ENCODE data around the gene NACC2. TPM values are rescaled to one million over a fixed set of nuclear protein-coding genes. Genes with fewer than 3 reads are reported as not detected.

NACC2 gene
- total and polyA plus RNA-seq, 2 of the 8 experiments (the other 6 are each of a cell fraction or from before 2014, with no cell fraction given) = 8.3 to 14.0 TPM

DNA sequence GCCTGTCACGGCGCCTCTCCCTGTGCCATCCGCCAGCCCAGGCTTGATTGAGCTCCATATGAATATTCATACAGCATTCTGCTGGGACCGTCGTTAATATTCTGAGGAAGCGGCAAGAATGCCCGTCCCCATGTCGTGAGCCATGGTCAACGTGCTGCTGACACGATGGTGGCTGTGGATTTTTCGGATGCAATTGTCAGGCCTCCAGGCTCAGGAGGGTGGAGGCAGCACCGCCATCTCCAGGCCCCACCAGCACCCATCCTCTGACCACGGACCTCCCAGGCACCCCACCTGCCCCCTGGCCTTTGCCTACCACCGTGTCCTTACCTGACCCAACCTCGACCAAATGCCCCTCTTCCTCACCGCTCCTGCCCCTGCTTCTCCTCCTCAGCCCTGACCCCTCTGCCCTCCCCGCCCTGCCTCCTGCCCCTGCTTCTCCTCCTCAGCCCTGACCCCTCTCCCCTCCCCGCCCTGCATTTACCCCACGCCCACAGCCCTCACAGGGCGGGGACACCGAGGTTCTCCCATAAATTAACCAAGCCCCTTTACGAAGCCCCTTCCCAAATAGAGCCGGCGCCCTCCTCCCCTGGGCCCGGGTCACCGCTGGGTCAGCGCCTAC lies 13.7 kb upstream of the NACC2 start:
- peak overlapping the region in 1 of 4 experiments; percentile 19; a peak in 1 of 7 replicates for H3K9ac ChIP-seq (replicated peaks in 1 of 4; ENCODE audit: extremely low read depth in 1 of 4, low read depth in 3 of 4, low read length in 3 of 4)
- WGBS, 2 experiments (ENCODE audit: extremely low coverage in 1 of 2, insufficient coverage in 1 of 2, insufficient read length in 1 of 2, insufficient replicate concordance in 2 of 2, low coverage in 1 of 2, low lambda C conversion rate in 2 of 2, missing lambda C conversion rate in 1 of 2) = 75% methylated on average over 19 of the region's 27 CpGs; no CpG with 5 or more reads in 1 of the 2 experiments
- peak overlapping the region; percentile 99; the same call in 1 of the 2 replicates for H2BK12ac ChIP-seq (ENCODE audit: low read depth, low read length)
- no peak for TF ChIP-seq SIX5 (IDR thresholded peaks at IDR 0.05; ENCODE audit: low read depth, low read length)

More for the DNA sequence above, 13.7 kb upstream of the NACC2 start:
- Histone ChIP-seq H2AK5ac (ENCODE audit: low read depth, low read length) (peak overlapping the region; percentile 41; the same call in 1 of the 2 replicates), H2BK120ac (replicated peaks; ENCODE audit: low read depth, low read length) (no peak overlapping the region), H4K8ac (ENCODE audit: extremely low read depth, insufficient read depth, low read length) (peak overlapping the region; percentile 59; the same call in 1 of the 2 replicates), H3K14ac (ENCODE audit: insufficient read length) (no peak overlapping the region), H3K27ac (ENCODE audit: low read depth, low read length) (no peak overlapping the region; the same call in 1 of the 2 replicates), H3K79me1 (ENCODE audit: low read depth, low read length) (no peaks in the 10 kb centered on the region), H3K56ac (replicated peaks; ENCODE audit: insufficient read length, low read depth, low read length) (peak overlapping the region; percentile 65), H3K4ac (replicated peaks; ENCODE audit: insufficient read length, low read depth, low read length) (peak overlapping the region; percentile 74), H3K23ac (ENCODE audit: insufficient read length) (no peak overlapping the region), H3K79me2 (ENCODE audit: control insufficient read depth in 1 of 2, insufficient read depth in 2 of 2, low read length in 2 of 2) (no peaks in the 10 kb centered on the region), H3K4me3 (ENCODE audit: extremely low read depth in 1 of 4, insufficient read depth in 2 of 4, low read depth in 3 of 4, low read length in 4 of 4) (peak overlapping the region in 1 of 4 experiments; percentile 57; a peak in 4 of 8 replicates), H2BK5ac (ENCODE audit: low read depth, low read length) (peak overlapping the region; percentile 86; the same call in 1 of the 2 replicates), H3K4me1 (replicated peaks in 1 of 4; ENCODE audit: control insufficient read depth in 3 of 4, insufficient read depth in 4 of 4, low read length in 3 of 4) (peaks cover 0 to 53% (median 40%) of the 10 kb centered on the region in 4 experiments; a peak in 6 of 7 replicates), H4K5ac (ENCODE audit: insufficient read length, low read depth, low read length) (peak overlapping the region; percentile 69), H3K9me3 (ENCODE audit: insufficient read depth in 2 of 2, low read depth in 1 of 2, low read length in 1 of 2) (no peaks in the 10 kb centered on the region), H4K20me1 (replicated peaks in 1 of 2; ENCODE audit: control insufficient read depth in 1 of 2, insufficient read depth in 2 of 2, low read length in 2 of 2) (no peaks in the 10 kb centered on the region), H2AFZ (ENCODE audit: low read length) (no peak overlapping the region), H2BK15ac (ENCODE audit: low read length) (no peak overlapping the region), H2BK20ac (ENCODE audit: low read length) (peak overlapping the region; percentile 99; the same call in 1 of the 2 replicates), H3K27me3 (replicated peaks in 1 of 4; ENCODE audit: control insufficient read depth in 3 of 4, extremely low read depth in 1 of 4, insufficient read depth in 3 of 4, low read length in 3 of 4) (no peaks in the 10 kb centered on the region), H3K4me2 (ENCODE audit: insufficient read depth in 1 of 2, low read depth in 2 of 2, low read length in 2 of 2) (peak overlapping the region; percentile 68 to 74), H3K18ac (ENCODE audit: extremely low read depth, low read length) (peak overlapping the region; percentile 96), H3K23me2 (ENCODE audit: low read depth, low read length) (peaks cover 2% of the 10 kb centered on the region; the same call in 1 of the 2 replicates), H4K91ac (replicated peaks; ENCODE audit: insufficient read length, low read length) (peak overlapping the region; percentile 96), H3K36me3 (ENCODE audit: control insufficient read depth in 2 of 4, insufficient read depth in 4 of 4, low read length in 3 of 4) (no peaks in the 10 kb centered on the region)
- DNase-seq (ENCODE audit: low read depth in 1 of 2, low spot score in 2 of 2) (no peak), FAIRE-seq (no peak)
- ChIA-PET CTCF (ENCODE audit: partially characterized antibody) (interaction anchor here (0.9 to 1.1 kb wide), 2 partner anchors 33 to 136 kb away, joined by 3 to 4 read pairs; no protein-coding TSS in a partner anchor), POLR2A (ENCODE audit: partially characterized antibody) (interaction anchor here (1.0 to 8.5 kb wide), 4 partner anchors 8 to 51 kb away, joined by 4 to 40 read pairs (median 4); partner anchors contain the start of gene TMEM250)
